Choroid plexus epithelial cell (primary cell): ENCODE data around the gene TDRD10.

Experiments used
- DNase-seq: peaks from one replicate; pipeline ENCODE4 v3.0.0-alpha.2; 2010; ENCODE audit warnings: low read depth
- H3K4me3 ChIP-seq: 2 replicates; pipeline ENCODE4 v1.5.1; 2011; ENCODE audit warnings: low read depth, mild to moderate bottlenecking, control low read depth, low read length, moderate library complexity
- CTCF ChIP-seq: conservative IDR thresholded peaks from 2 replicates; pipeline ENCODE4 v1.5.1; 2011; ENCODE audit warnings: low read depth, mild to moderate bottlenecking, control low read depth, inconsistent platforms, low read length, moderate library complexity

Gene TDRD10

GRCh38 chr1:154497026-154497806 lies 4.8 kb upstream of the TDRD10 start:
- peak; percentile 8 for DNase-seq
- no peak for TF ChIP-seq CTCF
- no peak overlapping the region for H3K4me3 ChIP-seq

GRCh38 chr1:154499446-154499845 lies 2.6 kb upstream of the TDRD10 start:
- DNase-seq, result no peak
- no peak for TF ChIP-seq CTCF
- H3K4me3 ChIP-seq, result no peak overlapping the region

GRCh38 chr1:154500533-154500932 lies 1.5 kb upstream of the TDRD10 start:
- H3K4me3 ChIP-seq, result no peak overlapping the region
- no peak for TF ChIP-seq CTCF
- no peak for DNase-seq

DNA sequence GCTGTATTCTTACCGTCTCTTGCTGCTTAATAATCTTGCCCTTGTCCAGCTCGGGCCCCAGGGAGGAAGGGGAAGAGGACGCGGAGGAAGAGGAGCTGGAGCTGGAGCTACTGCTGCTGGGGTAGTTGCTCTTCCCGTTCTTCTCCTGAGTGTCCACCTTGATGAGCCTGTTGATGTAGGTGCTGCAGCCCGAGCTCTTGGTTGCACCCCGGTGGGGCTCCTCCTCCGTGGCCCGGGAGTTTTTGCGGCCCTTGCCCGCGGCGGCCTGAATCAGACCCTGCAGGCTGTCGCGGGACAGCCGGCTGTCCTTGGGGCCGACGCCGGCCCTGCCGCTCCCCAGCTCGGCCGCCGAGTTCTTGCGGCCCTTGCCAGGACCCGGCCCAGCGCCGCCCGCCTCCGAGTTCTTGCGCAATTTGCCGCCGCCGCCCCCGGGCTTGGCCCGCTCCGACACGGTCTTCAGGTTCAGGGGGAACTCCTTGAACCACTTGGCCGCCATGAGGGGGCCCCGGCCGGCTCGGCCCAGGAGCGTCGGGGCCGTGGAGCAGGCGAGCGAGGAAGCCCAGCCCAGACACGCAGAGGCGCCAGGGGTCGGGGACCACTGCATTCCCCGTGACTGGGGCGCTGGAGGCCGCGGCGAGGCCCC lies 475 bp upstream of the TDRD10 start:
- no peak for TF ChIP-seq CTCF
- no peak overlapping the region for H3K4me3 ChIP-seq
- DNase-seq, result no peak

DNA sequence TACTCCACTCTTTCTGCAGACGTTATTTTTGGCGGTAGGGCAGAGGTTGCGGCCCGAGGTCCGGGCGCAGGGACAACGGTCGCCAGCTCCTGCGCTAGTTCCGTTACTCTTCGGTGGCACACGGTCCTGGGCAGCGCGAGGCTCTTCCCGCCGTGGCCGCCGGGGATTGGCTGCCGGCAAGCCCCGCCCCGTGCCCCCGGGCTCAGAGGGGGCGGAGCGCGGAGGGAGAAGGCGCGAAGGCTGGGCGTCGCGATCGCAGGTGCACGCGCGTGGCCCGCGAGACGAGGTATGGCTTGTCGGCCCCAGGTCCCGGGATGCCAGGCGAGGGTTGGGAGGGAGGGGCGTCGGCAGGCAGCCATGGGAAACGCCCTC lies 711 bp downstream of the TDRD10 start:
- no peak overlapping the region for H3K4me3 ChIP-seq
- TF ChIP-seq CTCF, result no peak
- no peak for DNase-seq

GRCh38 chr1:154503898-154504297 lies 1.9 kb downstream of the TDRD10 start:
- no peak overlapping the region for H3K4me3 ChIP-seq
- TF ChIP-seq CTCF, result no peak
- DNase-seq, result no peak

DNA sequence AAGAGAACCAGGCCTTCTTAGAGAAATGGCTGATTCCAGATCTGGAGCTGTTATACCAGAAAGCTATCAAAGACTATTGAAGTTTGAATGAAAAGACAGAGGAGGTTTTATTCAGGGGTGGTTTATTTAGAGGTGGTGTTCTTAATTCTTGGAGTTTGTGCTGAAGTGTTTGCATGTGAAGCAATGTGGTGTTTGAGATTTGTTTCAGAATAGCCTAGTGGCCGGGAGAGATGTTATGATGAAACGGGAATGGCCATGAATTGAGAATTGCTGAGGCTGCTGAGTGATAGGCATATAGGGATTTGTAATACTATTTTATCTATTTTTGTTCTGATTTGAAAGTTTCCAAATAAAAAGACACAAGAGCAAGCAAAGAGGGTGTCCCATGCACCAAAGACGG lies 10.7 kb downstream of the TDRD10 start:
- H3K4me3 ChIP-seq, result no peak overlapping the region
- TF ChIP-seq CTCF, result no peak
- no peak for DNase-seq
